Stimulated activated CD8-positive, alpha-beta memory T cell treated with anti-CD3 and anti-CD28 coated beads, Interleukin-7, amount 100 ng/mL, for 1 hour (primary cell): Measurements from ENCODE around the gene NPTXR.
A peak's percentile ranks its signal among the peaks of the same experiment; 100 is the strongest.

ENCODE experiments used
- DNase-seq, 2 donors: peaks; one replicate each; pipeline ENCODE4 v3.0.0-alpha.2; 2020; ENCODE audit warnings: low read depth in 2 of 2

The NPTXR gene

GRCh38 chr22:38843657-38844314, at the start of gene NPTXR:
Gene NPTXR, minus strand, starts transcription at chr22:38844028.
- peak in 1 of 2 donors; percentile 11 for DNase-seq

GRCh38 chr22:38891256-38891655, 47.4 kb upstream of the NPTXR start:
- DNase-seq = no peak

- DNase-seq = no peak
Observed at GRCh38 chr22:38890377-38890776, 46.5 kb upstream of the NPTXR start.

GRCh38 chr22:38886333-38886732, 42.5 kb upstream of the NPTXR start:
- no peak for DNase-seq

GRCh38 chr22:38882972-38883622, 39.3 kb upstream of the NPTXR start:
- DNase-seq = no peak

- DNase-seq = no peak
Observed at GRCh38 chr22:38881997-38882879, 38.4 kb upstream of the NPTXR start.

- no peak for DNase-seq
Observed at GRCh38 chr22:38881464-38881871, 37.6 kb upstream of the NPTXR start.

GRCh38 chr22:38879961-38880360, 36.1 kb upstream of the NPTXR start:
- no peak for DNase-seq

- no peak for DNase-seq
Observed at GRCh38 chr22:38879108-38879729, 35.4 kb upstream of the NPTXR start.

GRCh38 chr22:38878001-38878400, 34.2 kb upstream of the NPTXR start:
- DNase-seq = no peak

- no peak for DNase-seq
Observed at GRCh38 chr22:38874529-38875222, 30.8 kb upstream of the NPTXR start.

GRCh38 chr22:38873469-38874411, 29.9 kb upstream of the NPTXR start:
- peak in 1 of 2 donors; percentile 31 for DNase-seq

- DNase-seq = no peak
Observed at GRCh38 chr22:38872831-38873248, 29.0 kb upstream of the NPTXR start.

GRCh38 chr22:38872172-38872830, 28.5 kb upstream of the NPTXR start, which contains the start of gene CBX6:
Gene CBX6, minus strand, starts transcription at chr22:38872216. Its CDS starts 26 bp downstream, at chr22:38872190.
- peak; percentile 88 to 91 for DNase-seq

- no peak for DNase-seq
Observed at GRCh38 chr22:38871360-38872171, 27.7 kb upstream of the NPTXR start.

GRCh38 chr22:38870791-38871359, 27.0 kb upstream of the NPTXR start:
- no peak for DNase-seq

- peak; percentile 67 to 84 for DNase-seq
Observed at GRCh38 chr22:38870312-38870741, 26.5 kb upstream of the NPTXR start.

- DNase-seq = no peak
Observed at GRCh38 chr22:38869663-38870062, 25.8 kb upstream of the NPTXR start.
